Stimulated activated CD4-positive, alpha-beta T cell treated with anti-CD3 and anti-CD28 coated beads, Interleukin-4, amount 100 ng/mL, for 48 hours (primary cell): ENCODE measurements around the gene BMP6.

ENCODE experiments used
- DNase-seq, 2 donors: peaks; one replicate each; pipeline ENCODE4 v3.0.0-alpha.2; 2020; ENCODE audit warnings: low read depth in 2 of 2

BMP6 gene

GRCh38 chr6:7924867-7925266 is 199.0 kb downstream of the BMP6 start:
- no peak for DNase-seq
